Panc1 (cell line): ENCODE measurements around the gene WDR17. TPM values are rescaled to one million over a fixed set of nuclear protein-coding genes. Genes with fewer than 3 reads are reported as not detected.

ENCODE experiments used
- ATAC-seq: fragments of 200-7000 bp; cut with Tn5 transposase; 2 replicates; pipeline ENCODE4 v1.9.1; 2020; ENCODE audit warnings: mild to moderate bottlenecking, moderate library complexity
- BruUV-seq: library from RNA; stranded (reverse); fragments of 400-500 nt; replicated peaks from 2 replicates; lab custom pipeline; 2021; lab: Mats Ljungman, UMichigan
- CTCF ChIA-PET: fragments of 300-600 bp; sonication (Branson Sonifier 250); formaldehyde crosslinking; loops from one replicate; lab custom pipeline; 2022; ENCODE audit warnings: antibody characterized with exemption; lab: Charles Lee
- POLR2A ChIA-PET: fragments of 300-600 bp; sonication (Branson Sonifier 250); formaldehyde crosslinking; loops from one replicate; lab custom pipeline; 2022; ENCODE audit warnings: antibody characterized with exemption; lab: Charles Lee
- DNase-seq: peaks from one replicate; pipeline ENCODE4 v3.0.0-alpha.2; 2010; ENCODE audit warnings: low read depth, low spot score
- H3K27ac ChIP-seq: 2 replicates; pipeline ENCODE4 v1.5.1; 2011; ENCODE audit warnings: mild to moderate bottlenecking, low read length, inconsistent platforms
- H3K27me3 ChIP-seq: fragments of 200-500 bp; sonication (Bioruptor generic); 2 replicates; pipeline ENCODE4 v1.6.0; 2014; ENCODE audit warnings: low read length, inconsistent platforms; ENCODE audit not compliant: control insufficient read depth, insufficient read depth
- H3K36me3 ChIP-seq: fragments of 200-500 bp; sonication (Bioruptor generic); 2 replicates; pipeline ENCODE4 v1.5.1; 2014; ENCODE audit warnings: inconsistent platforms, mild to moderate bottlenecking, low read length, moderate library complexity; ENCODE audit not compliant: control insufficient read depth, insufficient read depth
- H3K4me1 ChIP-seq: 2 replicates; pipeline ENCODE4 v1.5.1; 2011; ENCODE audit warnings: inconsistent platforms, mild to moderate bottlenecking, low read length, moderate library complexity; ENCODE audit not compliant: control insufficient read depth, insufficient read depth
- H3K4me3 ChIP-seq, 2 experiments: 2 replicates each; pipeline ENCODE4 v1.5.1; 2011 to 2012; ENCODE audit warnings: low read depth in 2 of 2, low read length in 2 of 2, mild to moderate bottlenecking in 2 of 2, inconsistent platforms in 1 of 2, moderate library complexity in 1 of 2
- H3K9me3 ChIP-seq: fragments of 200-500 bp; sonication (Bioruptor generic); 2 replicates; pipeline ENCODE4 v1.5.1; 2014; ENCODE audit warnings: low read depth, mild to moderate bottlenecking, inconsistent platforms, low read length, moderate library complexity; ENCODE audit not compliant: control insufficient read depth, insufficient read depth
- POLR2AphosphoS5 ChIP-seq: IDR thresholded peaks from 2 replicates; pipeline ENCODE4 v1.6.1; 2012; ENCODE audit warnings: mild to moderate bottlenecking, low read depth, low read length, moderate library complexity
- REST ChIP-seq, 2 experiments: IDR thresholded peaks; 2 replicates each; pipeline ENCODE4 v1.6.1; 2011 to 2012; ENCODE audit warnings: low read depth in 2 of 2, control low read depth in 1 of 2, low read length in 1 of 2, mild to moderate bottlenecking in 1 of 2, moderate library complexity in 1 of 2; ENCODE audit not compliant: insufficient read depth in 1 of 2
- SIN3A ChIP-seq: IDR thresholded peaks from 2 replicates; pipeline ENCODE4 v1.6.1; 2012; ENCODE audit warnings: low read depth, mild to moderate bottlenecking, low read length, moderate library complexity, borderline replicate concordance; ENCODE audit not compliant: insufficient read depth
- TCF7L2 ChIP-seq: IDR thresholded peaks from 2 replicates; pipeline ENCODE4 v1.6.1; 2011; ENCODE audit warnings: mild to moderate bottlenecking, low read depth, low read length, inconsistent platforms
- in situ Hi-C: cut with HindIII; loops from 2 replicates; pipeline ENCODE4 v1.10.0; 2016; ENCODE audit warnings: low sequenced_read_pairs, low pct_unique_long_range_greater_than_20kb
- intact Hi-C: fragments of 100-400 bp; cut with micrococcal nuclease; formaldehyde crosslinking; loops from one replicate; pipeline ENCODE4 v1.10.0; 2022; ENCODE audit not compliant: unreplicated experiment
- total RNA-seq: library from RNA; stranded (reverse); gene quantifications from one replicate; pipeline ENCODE4 v1.2.1, GENCODE V29; 2021; ENCODE audit not compliant: unreplicated experiment
- TF ChIP-seq, protein P1 (sequence below): fragments of 450-650 bp; IDR thresholded peaks from 2 replicates; pipeline ENCODE4 v1.5.1; 2017; ENCODE audit warnings: mild to moderate bottlenecking

Gene WDR17
- total RNA-seq, 1 experiment from 2014 or later = 4.2 TPM

DNA sequence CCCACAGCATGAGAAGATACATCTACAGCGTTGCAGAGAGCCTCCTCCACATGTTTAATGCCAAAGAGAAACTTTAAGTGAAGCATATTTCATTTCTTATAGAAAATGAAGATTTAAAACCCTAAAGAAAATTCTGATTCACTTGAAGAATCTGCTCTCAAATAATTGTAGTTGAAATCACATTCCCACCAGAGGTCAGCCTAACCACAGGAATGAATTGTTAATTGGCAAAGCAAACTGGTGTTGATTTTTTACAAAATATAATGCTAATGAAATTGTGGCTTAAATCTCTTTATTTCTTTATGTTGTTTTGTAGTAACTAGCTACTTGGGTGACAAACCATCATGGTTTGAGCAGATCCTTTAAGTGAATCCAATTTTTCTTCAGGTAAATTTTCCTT lies 31.1 kb upstream of the WDR17 start:
- in situ Hi-C loops = no loop called here
- no TSS peak for BruUV-seq
- no peaks in the 10 kb centered on the region for H3K36me3 ChIP-seq
- POLR2A ChIA-PET = no interaction called here
- CTCF ChIA-PET = no interaction called here
- DNase-seq (peak; percentile 28), ATAC-seq (no peak)
- no peak overlapping the region for H3K4me3 ChIP-seq
- intact Hi-C loops = loop anchor here (2.0 kb wide), 1 partner anchor 306 kb away; no protein-coding TSS in a partner anchor
- TF ChIP-seq TCF7L2 = no peak
- TF ChIP-seq, protein P1, sequence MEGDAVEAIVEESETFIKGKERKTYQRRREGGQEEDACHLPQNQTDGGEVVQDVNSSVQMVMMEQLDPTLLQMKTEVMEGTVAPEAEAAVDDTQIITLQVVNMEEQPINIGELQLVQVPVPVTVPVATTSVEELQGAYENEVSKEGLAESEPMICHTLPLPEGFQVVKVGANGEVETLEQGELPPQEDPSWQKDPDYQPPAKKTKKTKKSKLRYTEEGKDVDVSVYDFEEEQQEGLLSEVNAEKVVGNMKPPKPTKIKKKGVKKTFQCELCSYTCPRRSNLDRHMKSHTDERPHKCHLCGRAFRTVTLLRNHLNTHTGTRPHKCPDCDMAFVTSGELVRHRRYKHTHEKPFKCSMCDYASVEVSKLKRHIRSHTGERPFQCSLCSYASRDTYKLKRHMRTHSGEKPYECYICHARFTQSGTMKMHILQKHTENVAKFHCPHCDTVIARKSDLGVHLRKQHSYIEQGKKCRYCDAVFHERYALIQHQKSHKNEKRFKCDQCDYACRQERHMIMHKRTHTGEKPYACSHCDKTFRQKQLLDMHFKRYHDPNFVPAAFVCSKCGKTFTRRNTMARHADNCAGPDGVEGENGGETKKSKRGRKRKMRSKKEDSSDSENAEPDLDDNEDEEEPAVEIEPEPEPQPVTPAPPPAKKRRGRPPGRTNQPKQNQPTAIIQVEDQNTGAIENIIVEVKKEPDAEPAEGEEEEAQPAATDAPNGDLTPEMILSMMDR = peak; percentile 23; the same call in 1 of the 2 replicates
- TF ChIP-seq SIN3A = no peak
- no peak for TF ChIP-seq REST (IDR thresholded peaks at IDR 0.05; ENCODE audit: insufficient read depth in 1 of 2, low read depth in 2 of 2, low read length in 1 of 2)
- TF ChIP-seq POLR2AphosphoS5 = no peak
- H3K27ac ChIP-seq = no peak overlapping the region
- no peaks in the 10 kb centered on the region for H3K4me1 ChIP-seq
- no peaks in the 10 kb centered on the region for H3K27me3 ChIP-seq
- H3K9me3 ChIP-seq = no peaks in the 10 kb centered on the region

- no peak for TF ChIP-seq TCF7L2
- TF ChIP-seq, protein P1 = no peak
- TF ChIP-seq SIN3A = no peak
- no peak for TF ChIP-seq POLR2AphosphoS5
- TF ChIP-seq REST (IDR thresholded peaks at IDR 0.05; ENCODE audit: insufficient read depth in 1 of 2, low read depth in 2 of 2, low read length in 1 of 2) = no peak
- Histone ChIP-seq H3K36me3 (no peaks in the 10 kb centered on the region), H3K27me3 (no peaks in the 10 kb centered on the region), H3K4me3 (no peak overlapping the region), H3K27ac (no peak overlapping the region), H3K4me1 (no peaks in the 10 kb centered on the region), H3K9me3 (no peaks in the 10 kb centered on the region)
- ChIA-PET POLR2A (interaction anchor here (0.6 kb wide), 1 partner anchor 32 kb away, joined by 4 read pairs; no protein-coding TSS in a partner anchor), CTCF (no interaction called here)
- intact Hi-C loops (loop anchor here (2.0 to 5.0 kb wide), 2 partner anchors 242 to 306 kb away; no protein-coding TSS in a partner anchor), in situ Hi-C loops (no loop called here)
- no TSS peak for BruUV-seq
- no peak for DNase-seq
- ATAC-seq = no peak
Measured at GRCh38 chr4:176034936-176035335, 30.7 kb upstream of the WDR17 start.
